NT2/D1 (cell line): Measurements from ENCODE around the gene PPT2.
A peak's percentile ranks its signal among the peaks of the same experiment; 100 is the strongest.

ENCODE experiments used
- DNase-seq: peaks from one replicate; pipeline ENCODE4 v3.0.0-alpha.2; 2011; ENCODE audit warnings: low read depth, low spot score
- H3K27me3 ChIP-seq: 2 replicates; pipeline ENCODE4 v1.6.0; 2011; ENCODE audit warnings: mild to moderate bottlenecking; ENCODE audit not compliant: insufficient read length, insufficient read depth
- H3K36me3 ChIP-seq: 2 replicates; pipeline ENCODE4 v1.6.1; 2011; ENCODE audit warnings: mild to moderate bottlenecking, low read length, mixed read lengths; ENCODE audit not compliant: insufficient read depth, insufficient read length
- H3K4me1 ChIP-seq: 2 replicates; pipeline ENCODE4 v1.5.1; 2011; ENCODE audit not compliant: insufficient read depth, insufficient read length
- H3K4me3 ChIP-seq: 2 replicates; pipeline ENCODE4 v1.5.1; 2011; ENCODE audit warnings: low read depth; ENCODE audit not compliant: insufficient read length
- H3K9ac ChIP-seq: 2 replicates; pipeline ENCODE4 v1.6.0; 2011; ENCODE audit warnings: low read depth; ENCODE audit not compliant: insufficient read length
- H3K9me3 ChIP-seq: 2 replicates; pipeline ENCODE4 v1.5.1; 2011; ENCODE audit warnings: mild to moderate bottlenecking, low read length; ENCODE audit not compliant: insufficient read depth
- SUZ12 ChIP-seq: IDR thresholded peaks from 2 replicates; pipeline ENCODE4 v1.6.1; 2011; ENCODE audit not compliant: insufficient read length, insufficient read depth; ENCODE audit errors: extremely low read depth
- YY1 ChIP-seq: IDR thresholded peaks from 2 replicates; pipeline ENCODE4 v1.6.1; 2011; ENCODE audit not compliant: insufficient read length, insufficient read depth
- ZNF274 ChIP-seq: IDR thresholded peaks from 2 replicates; pipeline ENCODE4 v1.6.1; 2011; ENCODE audit warnings: mild to moderate bottlenecking, low read depth, low read length

PPT2 gene

GRCh38 chr6:32128751-32129296 is 25.1 kb upstream of the PPT2 start:
- Histone ChIP-seq H3K9ac (peak overlapping the region; percentile 62), H3K36me3 (peaks cover 29% of the 10 kb centered on the region), H3K4me3 (no peak overlapping the region), H3K27me3 (no peaks in the 10 kb centered on the region), H3K4me1 (peaks cover 4% of the 10 kb centered on the region), H3K9me3 (no peaks in the 10 kb centered on the region)
- no peak for DNase-seq
- TF ChIP-seq YY1: no peak
- TF ChIP-seq SUZ12: no peak
- no peak for TF ChIP-seq ZNF274

DNA sequence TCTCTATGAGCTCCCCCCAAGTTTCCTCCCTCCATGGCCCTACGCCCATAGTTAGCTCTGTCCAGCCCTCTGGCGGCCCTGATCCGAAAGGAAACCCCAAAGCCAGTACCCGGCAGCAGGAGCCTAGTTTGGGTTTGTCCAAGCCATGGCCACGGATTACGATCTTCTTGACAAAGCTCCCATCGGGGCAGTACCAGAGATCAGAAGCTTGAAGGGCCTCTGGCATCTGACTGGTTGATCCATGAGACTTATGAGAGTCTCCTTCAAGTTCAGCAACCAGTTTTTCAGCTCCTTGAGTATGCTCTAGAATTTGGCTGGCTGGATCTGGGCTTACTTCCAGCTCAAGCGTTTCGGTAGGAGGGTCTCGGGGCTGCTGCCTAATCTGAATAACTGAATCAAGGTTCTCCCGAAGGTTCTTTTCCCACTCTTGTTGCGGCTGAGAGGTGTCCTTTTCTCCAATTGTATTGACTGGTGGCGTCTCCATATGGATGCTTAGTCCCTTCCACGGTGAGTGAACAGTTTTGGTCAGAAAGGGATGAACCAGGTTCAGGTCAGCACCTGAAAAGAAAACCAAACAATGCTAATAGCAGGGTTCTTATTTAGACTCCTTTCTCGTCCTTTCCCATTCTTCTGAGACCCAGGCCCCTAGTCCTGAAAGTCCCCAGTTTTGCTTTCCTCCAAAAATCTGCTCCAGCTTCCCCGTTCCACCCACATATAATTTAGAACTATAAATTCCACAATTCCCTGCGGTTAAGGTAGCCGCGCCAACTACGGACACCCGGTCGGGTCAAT is 24.4 kb upstream of the PPT2 start:
- TF ChIP-seq ZNF274: no peak
- TF ChIP-seq YY1: no peak
- TF ChIP-seq SUZ12: no peak
- Histone ChIP-seq H3K9ac (peak overlapping the region; percentile 62), H3K4me3 (peak overlapping the region; percentile 55), H3K27me3 (no peaks in the 10 kb centered on the region), H3K4me1 (peaks cover 4% of the 10 kb centered on the region), H3K36me3 (peaks cover 24% of the 10 kb centered on the region), H3K9me3 (no peaks in the 10 kb centered on the region)
- DNase-seq: no peak

DNA sequence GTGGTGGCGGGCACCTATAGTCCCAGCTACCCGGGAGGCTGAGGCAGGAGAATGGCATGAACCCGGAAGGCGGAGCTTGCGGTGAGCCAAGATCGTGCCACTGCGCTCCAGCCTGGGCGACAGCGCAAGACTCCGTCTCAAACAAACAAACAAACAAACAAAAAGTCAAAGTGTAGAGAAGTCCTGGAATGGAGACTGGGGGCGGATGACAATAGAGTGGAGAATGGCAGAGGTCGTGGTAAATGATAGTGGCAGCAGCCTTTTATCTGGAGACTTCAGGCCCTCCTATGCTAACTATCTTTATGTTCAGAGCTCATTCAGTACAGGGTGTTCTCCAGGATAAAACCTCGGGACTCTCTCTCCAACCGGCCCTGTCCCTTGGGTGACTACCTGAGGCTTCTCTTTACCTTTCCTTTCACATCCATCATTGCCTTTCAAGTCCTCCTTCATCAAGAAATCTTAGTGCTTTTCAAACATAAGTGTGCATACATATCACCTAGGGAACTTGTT is 22.4 kb upstream of the PPT2 start:
- TF ChIP-seq YY1 (no peak), ZNF274 (no peak), SUZ12 (no peak)
- Histone ChIP-seq H3K4me1 (peaks cover 4% of the 10 kb centered on the region), H3K9ac (no peak overlapping the region), H3K27me3 (no peaks in the 10 kb centered on the region), H3K4me3 (no peak overlapping the region), H3K9me3 (no peaks in the 10 kb centered on the region), H3K36me3 (peaks cover 9% of the 10 kb centered on the region)
- DNase-seq: no peak

GRCh38 chr6:32132110-32132509 is 21.8 kb upstream of the PPT2 start:
- Histone ChIP-seq H3K27me3 (no peaks in the 10 kb centered on the region), H3K36me3 (peaks cover 9% of the 10 kb centered on the region), H3K9ac (no peak overlapping the region), H3K4me1 (peaks cover 4% of the 10 kb centered on the region), H3K9me3 (no peaks in the 10 kb centered on the region), H3K4me3 (no peak overlapping the region)
- TF ChIP-seq YY1 (no peak), ZNF274 (no peak), SUZ12 (no peak)
- DNase-seq: no peak

DNA sequence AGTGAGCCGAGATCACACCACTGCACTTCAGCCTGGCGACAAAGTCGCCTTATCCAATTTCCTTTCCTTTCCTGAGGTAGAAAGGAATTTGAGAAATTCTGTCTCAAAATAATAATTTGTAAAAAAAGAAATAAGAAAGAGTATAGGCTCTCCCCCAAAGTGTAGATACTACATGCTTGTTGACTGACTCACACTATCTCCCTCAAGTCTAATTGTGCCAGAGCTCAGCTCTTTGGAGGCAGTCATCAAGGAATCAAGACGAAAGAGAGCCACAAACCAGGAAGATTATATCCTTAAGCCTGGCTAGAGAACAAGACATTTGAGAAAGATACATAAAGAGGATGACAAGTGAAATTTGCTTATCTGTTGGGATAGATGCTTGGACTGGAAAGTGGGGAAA is 20.2 kb upstream of the PPT2 start:
- Histone ChIP-seq H3K4me1 (peaks cover 2% of the 10 kb centered on the region), H3K9ac (no peak overlapping the region)
- no peak for TF ChIP-seq YY1
- no peak for TF ChIP-seq ZNF274
- no peak for TF ChIP-seq SUZ12

GRCh38 chr6:32137454-32137853 is 16.5 kb upstream of the PPT2 start:
- Histone ChIP-seq H3K9ac (no peak overlapping the region), H3K4me3 (no peak overlapping the region), H3K27me3 (no peaks in the 10 kb centered on the region), H3K4me1 (no peaks in the 10 kb centered on the region), H3K36me3 (no peaks in the 10 kb centered on the region), H3K9me3 (no peaks in the 10 kb centered on the region)
- TF ChIP-seq SUZ12: no peak
- no peak for TF ChIP-seq YY1
- TF ChIP-seq ZNF274: no peak
- DNase-seq: no peak

More for the DNA sequence above, 20.2 kb upstream of the PPT2 start:
- H3K36me3 ChIP-seq: peaks cover 6% of the 10 kb centered on the region
- DNase-seq: no peak
- no peaks in the 10 kb centered on the region for H3K9me3 ChIP-seq
- no peak overlapping the region for H3K4me3 ChIP-seq
- no peaks in the 10 kb centered on the region for H3K27me3 ChIP-seq

- Histone ChIP-seq H3K4me1 (no peaks in the 10 kb centered on the region), H3K4me3 (no peak overlapping the region), H3K9me3 (no peaks in the 10 kb centered on the region), H3K27me3 (no peaks in the 10 kb centered on the region), H3K9ac (no peak overlapping the region), H3K36me3 (no peaks in the 10 kb centered on the region)
- TF ChIP-seq ZNF274 (no peak), SUZ12 (no peak), YY1 (no peak)
- no peak for DNase-seq
Measured at GRCh38 chr6:32139590-32139989, 14.4 kb upstream of the PPT2 start.
